ENCODE measurements around the gene GSC2. TPM values are rescaled to one million over a fixed set of nuclear protein-coding genes. Genes with fewer than 3 reads are reported as not detected.

GSC2 gene
- total RNA-seq, 6 donors from 2014 or later, result not detected

- Histone ChIP-seq H3K4me3 (no peak overlapping the region), H3K27ac (no peak overlapping the region), H3K36me3 (no peaks in the 10 kb centered on the region), H3K27me3 (no peaks in the 10 kb centered on the region), H3K9me3 (no peaks in the 10 kb centered on the region), H3K4me1 (peaks cover 10 to 15% (median 13%) of the 10 kb centered on the region in 4 donors)
- DNase-seq, result no peak
- 79 to 84% methylated on average over 21 of the region's 21 CpGs for WGBS, 2 donors
- no peak for ATAC-seq (ENCODE audit: low FRiP score in 2 of 2)
- TF ChIP-seq POLR2A (IDR thresholded peaks at IDR 0.05) (no peak), EP300 (IDR thresholded peaks at IDR 0.05) (no peak), POLR2AphosphoS5 (IDR thresholded peaks at IDR 0.05) (no peak)
- TF ChIP-seq, protein P1, sequence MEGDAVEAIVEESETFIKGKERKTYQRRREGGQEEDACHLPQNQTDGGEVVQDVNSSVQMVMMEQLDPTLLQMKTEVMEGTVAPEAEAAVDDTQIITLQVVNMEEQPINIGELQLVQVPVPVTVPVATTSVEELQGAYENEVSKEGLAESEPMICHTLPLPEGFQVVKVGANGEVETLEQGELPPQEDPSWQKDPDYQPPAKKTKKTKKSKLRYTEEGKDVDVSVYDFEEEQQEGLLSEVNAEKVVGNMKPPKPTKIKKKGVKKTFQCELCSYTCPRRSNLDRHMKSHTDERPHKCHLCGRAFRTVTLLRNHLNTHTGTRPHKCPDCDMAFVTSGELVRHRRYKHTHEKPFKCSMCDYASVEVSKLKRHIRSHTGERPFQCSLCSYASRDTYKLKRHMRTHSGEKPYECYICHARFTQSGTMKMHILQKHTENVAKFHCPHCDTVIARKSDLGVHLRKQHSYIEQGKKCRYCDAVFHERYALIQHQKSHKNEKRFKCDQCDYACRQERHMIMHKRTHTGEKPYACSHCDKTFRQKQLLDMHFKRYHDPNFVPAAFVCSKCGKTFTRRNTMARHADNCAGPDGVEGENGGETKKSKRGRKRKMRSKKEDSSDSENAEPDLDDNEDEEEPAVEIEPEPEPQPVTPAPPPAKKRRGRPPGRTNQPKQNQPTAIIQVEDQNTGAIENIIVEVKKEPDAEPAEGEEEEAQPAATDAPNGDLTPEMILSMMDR (IDR thresholded peaks at IDR 0.05), result no peak
Observed at GRCh38 chr22:19125474-19126308, 24.4 kb downstream of the GSC2 start.

- ATAC-seq (ENCODE audit: low FRiP score in 2 of 2) (no peak), DNase-seq (no peak)
- TF ChIP-seq POLR2AphosphoS5 (IDR thresholded peaks at IDR 0.05) (no peak), POLR2A (IDR thresholded peaks at IDR 0.05) (no peak), EP300 (IDR thresholded peaks at IDR 0.05) (no peak)
- TF ChIP-seq, protein P1 (IDR thresholded peaks at IDR 0.05), result no peak
- peaks cover 17 to 22% (median 20%) of the 10 kb centered on the region in 4 donors for H3K4me1 ChIP-seq
- H3K27me3 ChIP-seq, result no peaks in the 10 kb centered on the region
- WGBS, 2 donors, result 89 to 96% methylated on average over 8 to 11 of the region's 11 CpGs
- no peaks in the 10 kb centered on the region for H3K36me3 ChIP-seq
- no peaks in the 10 kb centered on the region for H3K9me3 ChIP-seq
- no peak overlapping the region for H3K27ac ChIP-seq
- H3K4me3 ChIP-seq, result no peak overlapping the region
Observed at GRCh38 chr22:19125011-19125410, 25.1 kb downstream of the GSC2 start.

DNA sequence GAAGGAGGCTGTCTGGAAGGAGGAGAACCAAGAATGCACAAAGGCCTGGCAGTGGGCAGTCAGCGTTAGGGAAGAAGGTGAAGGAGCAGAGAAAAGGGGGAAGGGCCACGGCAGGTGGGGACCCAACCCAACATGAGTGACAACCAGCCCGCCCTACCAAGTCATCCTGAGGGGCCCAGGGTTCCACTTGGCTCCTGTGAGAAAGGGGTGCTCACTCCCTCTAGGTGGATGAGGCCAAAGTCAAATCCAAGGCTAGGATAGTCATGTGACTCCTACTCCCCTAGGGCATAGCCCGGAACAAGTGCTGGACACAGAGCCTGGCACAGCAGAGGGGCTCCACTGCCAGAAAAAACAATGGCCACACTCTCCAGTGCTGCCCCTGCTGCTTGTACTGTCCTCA, 25.7 kb downstream of the GSC2 start:
- 82 to 91% methylated on average over 4 of the region's 4 CpGs for WGBS, 2 donors
- TF ChIP-seq, protein P1 (IDR thresholded peaks at IDR 0.05), result no peak
- TF ChIP-seq POLR2A (IDR thresholded peaks at IDR 0.05) (no peak), EP300 (IDR thresholded peaks at IDR 0.05) (no peak), POLR2AphosphoS5 (IDR thresholded peaks at IDR 0.05) (no peak)
- H3K9me3 ChIP-seq, result no peaks in the 10 kb centered on the region
- no peak overlapping the region for H3K27ac ChIP-seq
- H3K36me3 ChIP-seq, result no peaks in the 10 kb centered on the region
- DNase-seq, result no peak
- no peaks in the 10 kb centered on the region for H3K27me3 ChIP-seq
- peaks cover 22 to 28% (median 26%) of the 10 kb centered on the region in 4 donors for H3K4me1 ChIP-seq
- H3K4me3 ChIP-seq, result no peak overlapping the region
- ATAC-seq (ENCODE audit: low FRiP score in 2 of 2), result no peak

DNA sequence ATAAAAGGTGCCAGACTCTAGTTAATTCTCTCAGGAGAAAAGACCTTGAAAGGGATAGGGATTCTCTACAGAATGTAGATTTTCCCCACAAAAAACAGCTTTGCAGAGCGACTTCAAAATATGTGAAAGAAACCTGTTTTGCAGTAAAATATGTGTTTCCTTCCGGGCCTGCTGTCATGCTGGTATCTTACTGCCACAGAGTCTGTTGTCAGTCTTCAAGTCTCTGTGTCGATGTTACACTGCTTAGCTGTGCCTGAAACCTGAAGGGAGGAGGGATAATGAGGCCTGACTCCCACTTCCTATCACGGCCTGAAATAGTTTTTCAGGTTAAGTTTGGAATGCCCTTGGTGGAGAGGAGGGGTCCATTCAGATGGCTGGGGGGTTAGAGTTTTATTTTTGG, 26.2 kb downstream of the GSC2 start:
- TF ChIP-seq POLR2AphosphoS5 (IDR thresholded peaks at IDR 0.05), result no peak
- TF ChIP-seq, protein P1 (IDR thresholded peaks at IDR 0.05), result no peak
- ATAC-seq (ENCODE audit: low FRiP score in 2 of 2), result no peak
- DNase-seq, result no peak
- no peaks in the 10 kb centered on the region for H3K9me3 ChIP-seq
- H3K36me3 ChIP-seq, result no peaks in the 10 kb centered on the region
- no peak overlapping the region for H3K4me3 ChIP-seq
- no peaks in the 10 kb centered on the region for H3K27me3 ChIP-seq
- peaks cover 25 to 33% (median 31%) of the 10 kb centered on the region in 4 donors for H3K4me1 ChIP-seq
- no peak overlapping the region for H3K27ac ChIP-seq
- 91 to 95% methylated on average over 4 of the region's 4 CpGs for WGBS, 2 donors

Measured in upper lobe of left lung (tissue), 6 donors.